Body of pancreas (tissue), 4 donors: ENCODE data around the gene APRT.

Experiments
- CTCF ChIP-seq, 7 experiments: fragments of 450-650 bp in 4 of 7; fragments of 200-600 bp in 3 of 7; sonication (generic) in 3 of 7; IDR thresholded peaks; one replicate each; pipeline ENCODE4 v1.5.1; 2016 to 2019; ENCODE audit warnings: antibody characterized with exemption in 7 of 7
- POLR2A ChIP-seq, 3 donors: fragments of 450-650 bp; IDR thresholded peaks; one replicate each; pipeline ENCODE4 v1.6.1; 2016; ENCODE audit warnings: antibody characterized with exemption in 3 of 3, mild to moderate bottlenecking in 2 of 3

- no peak for TF ChIP-seq POLR2A (IDR thresholded peaks at IDR 0.05)
- no peak for TF ChIP-seq CTCF (IDR thresholded peaks at IDR 0.05)
These were observed 50.6 kb downstream of the APRT start for GRCh38 chr16:88761143-88761534.
